SK-N-MC (cell line): ENCODE measurements around the gene NIPAL3.

Experiments
- EZH2 ChIP-seq: fragments of 200-600 bp; sonication (generic); IDR thresholded peaks from one replicate; pipeline ENCODE4 v1.6.1; 2017; ENCODE audit warnings: antibody characterized with exemption
- FOXP2 ChIP-seq: optimal IDR thresholded peaks from 2 replicates; pipeline ENCODE3; 2011; ENCODE audit warnings: mild to moderate bottlenecking, moderate library complexity; ENCODE audit not compliant: insufficient read depth; ENCODE audit errors: extremely low read length, control extremely low read depth
- POLR2AphosphoS5 ChIP-seq: IDR thresholded peaks from 2 replicates; pipeline ENCODE4 v1.6.1; 2012; ENCODE audit warnings: mild to moderate bottlenecking, low read depth, low read length, borderline replicate concordance

DNA sequence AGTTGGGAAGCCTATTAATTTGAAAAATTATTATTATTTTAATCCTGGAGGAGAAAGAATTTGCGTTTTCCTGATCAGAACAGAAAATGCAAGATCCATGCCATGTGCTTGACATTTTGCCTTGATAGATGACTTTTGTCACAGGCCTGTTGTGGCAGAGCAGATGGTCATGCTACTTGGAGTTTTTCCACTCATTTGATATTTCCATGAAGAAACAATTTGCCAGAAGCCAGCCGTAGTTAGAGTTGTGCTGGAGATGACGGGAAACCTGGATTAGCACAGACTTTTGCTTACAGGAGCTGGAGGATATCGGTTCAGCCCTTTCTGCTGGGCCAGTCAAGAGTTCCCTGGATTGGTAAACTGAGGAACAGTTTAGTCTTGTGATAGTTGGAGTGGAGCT lies 90.2 kb downstream of the NIPAL3 start:
- TF ChIP-seq EZH2 (no peak), POLR2AphosphoS5 (no peak), FOXP2 (no peak)
